AG09309 (cell line): ENCODE data around the gene PGBD1.
A peak's percentile ranks its signal among the peaks of the same experiment; 100 is the strongest.

Experiments
- DNase-seq: peaks from one replicate; pipeline ENCODE4 v3.0.0-alpha.2; 2010; ENCODE audit warnings: low read depth
- H3K4me3 ChIP-seq: 2 replicates; pipeline ENCODE4 v1.5.1; 2011; ENCODE audit warnings: mild to moderate bottlenecking, low read depth, low read length, moderate library complexity; ENCODE audit not compliant: control insufficient read depth
- CTCF ChIP-seq: IDR thresholded peaks from 2 replicates; pipeline ENCODE4 v1.5.1; 2011; ENCODE audit warnings: mild to moderate bottlenecking, low read depth, low read length, inconsistent platforms; ENCODE audit not compliant: insufficient read depth, control insufficient read depth; ENCODE audit errors: missing control alignments

Gene PGBD1

GRCh38 chr6:28281288-28282064, at the start of gene PGBD1:
Gene PGBD1, plus strand, starts transcription at chr6:28281572. Its CDS starts 2,242 bp downstream, at chr6:28283814.
- peak within 1 kb of the TSS; percentile 75 for H3K4me3 ChIP-seq
- TF ChIP-seq CTCF, result no peak
- DNase-seq, result peak; percentile 33

DNA sequence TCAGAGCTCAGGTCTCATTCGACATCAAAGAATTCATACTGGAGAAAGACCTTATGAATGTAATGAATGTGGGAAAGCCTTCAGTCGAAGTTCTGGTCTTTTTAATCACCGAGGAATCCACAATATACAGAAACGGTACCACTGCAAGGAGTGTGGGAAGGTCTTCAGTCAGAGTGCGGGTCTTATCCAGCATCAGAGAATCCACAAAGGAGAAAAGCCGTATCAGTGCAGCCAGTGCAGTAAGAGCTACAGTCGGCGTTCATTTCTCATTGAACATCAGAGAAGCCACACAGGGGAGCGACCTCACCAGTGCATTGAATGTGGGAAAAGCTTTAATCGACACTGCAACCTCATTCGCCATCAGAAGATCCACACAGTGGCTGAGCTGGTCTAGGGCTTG, 48.6 kb upstream of the PGBD1 start:
- DNase-seq, result no peak
- TF ChIP-seq CTCF, result no peak
- no peak overlapping the region for H3K4me3 ChIP-seq

DNA sequence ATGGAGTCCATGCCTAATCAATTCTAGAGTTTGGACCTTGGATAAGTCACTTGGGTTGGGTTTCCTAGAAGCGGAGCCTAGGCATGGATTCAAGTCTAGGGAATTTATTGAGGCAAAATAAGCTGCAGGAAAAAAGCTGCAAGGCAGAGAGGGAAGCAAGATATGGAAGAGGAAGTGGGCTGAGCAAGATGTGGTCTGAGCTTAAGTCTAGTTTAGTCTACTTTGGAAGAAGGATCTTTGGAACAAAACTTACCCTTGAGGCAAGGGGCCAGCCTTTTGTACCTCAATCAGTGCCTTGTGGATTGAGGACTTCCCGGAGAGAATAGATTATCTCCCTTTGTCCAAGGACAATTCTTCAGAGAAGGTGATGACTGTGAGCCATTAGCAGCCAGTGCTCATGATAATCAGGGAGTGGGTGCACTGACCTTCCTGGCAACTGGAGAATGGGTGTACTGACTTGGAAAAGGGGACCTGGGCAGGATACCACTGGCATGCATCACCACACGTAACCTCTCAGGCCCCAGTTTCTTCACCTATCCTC, 45.4 kb upstream of the PGBD1 start:
- no peak for TF ChIP-seq CTCF
- DNase-seq, result no peak
- H3K4me3 ChIP-seq, result no peak overlapping the region

DNA sequence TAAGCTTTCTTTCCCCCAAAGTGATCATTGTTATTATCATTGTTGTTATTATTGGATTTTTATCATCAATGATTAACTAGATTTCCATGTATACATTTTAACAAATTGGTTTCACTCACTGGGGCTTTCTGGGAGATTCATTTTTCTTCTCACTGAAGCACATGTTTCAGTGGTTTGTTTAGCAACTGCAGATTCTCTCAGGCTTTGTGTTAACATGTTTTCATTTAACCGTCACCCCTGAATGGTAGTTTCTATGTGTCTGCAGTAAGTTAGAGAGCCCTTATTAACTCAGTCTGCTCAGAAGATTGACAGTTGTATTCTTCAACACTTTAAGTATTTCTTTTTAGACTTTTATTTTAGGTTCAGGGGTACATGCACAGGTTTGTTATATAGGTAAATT, 41.7 kb upstream of the PGBD1 start:
- no peak overlapping the region for H3K4me3 ChIP-seq
- TF ChIP-seq CTCF, result no peak
- DNase-seq, result no peak

DNA sequence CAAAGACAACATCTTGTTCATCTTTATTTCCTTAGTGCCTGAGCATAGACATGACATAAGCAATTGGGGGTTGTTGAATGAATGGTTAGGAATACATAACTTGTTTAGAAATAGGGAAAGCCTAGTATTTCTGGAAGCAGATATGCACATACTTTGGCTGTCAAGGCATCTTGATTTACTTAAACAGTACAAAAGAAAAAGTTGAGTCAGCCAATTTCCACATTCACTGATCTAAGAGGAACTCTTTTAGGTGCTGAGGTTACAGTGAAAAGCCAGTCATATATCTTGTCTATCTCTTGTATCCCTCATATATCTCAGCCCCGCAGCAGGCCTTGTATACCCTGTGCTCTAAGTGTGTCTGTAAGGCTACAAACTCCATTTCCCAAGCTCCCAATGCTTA, 40.9 kb upstream of the PGBD1 start:
- no peak overlapping the region for H3K4me3 ChIP-seq
- TF ChIP-seq CTCF, result no peak
- DNase-seq, result no peak

GRCh38 chr6:28243946-28244345, 37.4 kb upstream of the PGBD1 start:
- H3K4me3 ChIP-seq, result no peak overlapping the region
- no peak for DNase-seq
- no peak for TF ChIP-seq CTCF
